Middle frontal gyrus (tissue), 1 donor: ENCODE data around the gene MXRA5.
"Not testable (repeated sequence)": the region's sequence is repeated elsewhere in the genome, so short reads cannot be mapped to it uniquely, and the experiment has no call there.

Source experiments
- DNase-seq: peaks from one replicate; pipeline ENCODE4 v3.0.0-alpha.2; 2015; ENCODE audit warnings: low spot score; ENCODE audit errors: extremely low spot score

MXRA5 gene

GRCh38 chrX:3346501-3347259 is at the start of gene MXRA5:
MXRA5 (minus strand) TSS chrX:3346652; CDS start chrX:3343833, 2,819 bp downstream.
- no peak for DNase-seq

- DNase-seq = no peak
Observed at GRCh38 chrX:3393581-3394111, 47.2 kb upstream of the MXRA5 start.

DNA sequence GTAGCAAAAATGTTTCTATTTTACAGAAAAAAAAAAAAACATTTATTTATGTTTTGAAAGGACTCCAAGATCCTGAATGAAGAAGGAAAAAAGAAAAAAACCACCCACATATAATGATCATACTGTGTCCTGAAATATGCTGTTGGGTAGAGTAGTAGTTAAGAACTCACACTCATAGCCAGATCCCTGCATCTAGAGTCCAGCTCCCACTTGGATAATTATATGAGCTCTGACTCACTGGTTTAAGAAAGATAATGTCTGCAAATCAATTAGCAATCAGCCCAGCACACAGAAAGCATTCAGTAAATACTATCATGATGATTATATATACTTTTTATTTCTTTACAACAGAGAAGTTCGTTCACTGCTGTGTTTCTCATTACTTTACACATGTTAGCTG is 46.7 kb upstream of the MXRA5 start:
- DNase-seq = no peak

DNA sequence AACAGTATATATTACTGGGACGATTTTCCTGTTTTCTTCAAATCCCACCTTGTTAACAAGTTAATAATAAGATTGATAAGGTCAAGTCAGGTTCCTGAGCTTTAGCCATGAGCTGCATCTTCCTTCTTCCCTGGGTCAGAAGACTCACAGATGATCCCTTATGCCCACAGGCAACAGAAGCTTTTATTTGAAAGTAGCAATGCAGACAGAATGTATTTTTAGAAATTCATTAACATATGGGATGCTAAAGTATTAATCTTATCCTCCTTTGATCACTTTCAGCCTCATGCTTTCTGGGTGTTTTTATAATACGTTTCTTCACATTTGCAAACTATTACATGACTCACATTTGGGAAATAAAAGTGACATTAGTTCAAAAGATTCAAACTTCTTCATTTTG is 42.0 kb upstream of the MXRA5 start:
- no peak for DNase-seq

DNA sequence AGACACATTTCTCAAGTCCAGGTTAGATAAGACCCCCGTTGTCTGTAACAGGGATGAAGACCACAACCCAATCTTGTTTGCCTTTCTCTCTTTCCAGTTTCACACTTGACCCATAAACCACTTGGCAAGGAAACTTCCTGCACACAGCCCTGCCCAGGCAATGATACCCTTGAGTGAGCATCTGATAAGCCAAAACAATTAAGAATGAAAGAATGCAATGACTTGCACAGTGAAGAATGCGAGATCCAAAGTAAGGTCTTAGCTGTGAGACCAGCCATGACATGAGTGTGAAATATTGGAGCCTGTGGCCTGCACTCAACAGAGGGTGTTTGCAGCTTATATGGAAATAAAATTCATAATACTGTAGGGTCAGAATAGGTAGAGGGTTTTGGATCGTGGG is 37.9 kb upstream of the MXRA5 start:
- DNase-seq = no peak

GRCh38 chrX:3380603-3381002 is 34.2 kb upstream of the MXRA5 start:
- DNase-seq = no peak

DNA sequence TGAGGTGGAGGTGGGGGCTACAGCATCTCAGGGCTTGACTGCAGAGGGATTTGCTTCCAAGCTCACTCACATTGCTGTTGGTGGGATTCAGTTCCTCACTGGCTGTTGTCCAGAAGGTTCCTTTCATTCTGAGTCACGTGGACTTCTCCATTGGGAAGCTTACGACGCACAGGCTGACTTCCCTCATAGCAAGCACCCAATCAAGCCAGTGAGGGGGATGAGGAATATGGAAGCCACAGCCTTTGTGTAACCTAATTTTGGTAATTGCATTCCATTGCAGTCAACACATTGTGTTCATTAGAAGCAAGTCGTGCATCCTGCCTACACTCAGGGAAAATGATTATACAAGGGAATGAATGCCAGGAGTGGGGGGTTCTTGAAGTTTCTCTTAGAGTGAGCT is 32.7 kb upstream of the MXRA5 start:
- no peak for DNase-seq

- DNase-seq = no peak
Observed at GRCh38 chrX:3378156-3378555, 31.7 kb upstream of the MXRA5 start.

GRCh38 chrX:3377560-3377959 is 31.1 kb upstream of the MXRA5 start:
- no peak for DNase-seq

DNA sequence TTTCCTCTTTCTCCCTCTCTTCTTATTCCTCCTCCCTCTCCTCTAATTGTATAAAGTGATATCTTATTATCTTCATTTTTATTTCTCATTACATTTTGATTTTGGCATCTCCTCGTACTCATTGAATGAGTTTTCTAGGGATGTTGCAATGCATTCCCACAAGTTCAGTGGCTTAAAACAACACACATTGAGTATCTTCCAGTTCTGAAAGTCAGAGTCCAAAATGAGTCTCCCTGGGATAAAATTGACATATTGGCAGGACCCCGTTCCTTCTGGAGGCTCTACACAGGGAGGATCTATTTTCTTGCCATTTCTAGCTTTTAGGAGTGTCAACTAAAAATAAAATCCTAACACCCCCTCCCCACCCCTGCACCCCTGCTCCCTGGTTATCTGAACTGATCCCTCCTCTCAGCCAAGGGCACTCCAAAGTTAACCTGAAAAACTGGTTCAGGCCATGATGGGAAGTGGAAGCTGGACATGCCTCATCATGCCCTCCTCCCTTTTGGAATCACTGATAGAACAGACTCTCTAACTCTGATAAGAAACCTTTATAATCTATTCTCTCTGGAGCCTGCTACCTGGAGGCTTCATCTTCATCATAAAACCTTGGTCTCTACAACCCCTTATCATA is 29.5 kb upstream of the MXRA5 start:
- not testable (repeated sequence) for DNase-seq

DNA sequence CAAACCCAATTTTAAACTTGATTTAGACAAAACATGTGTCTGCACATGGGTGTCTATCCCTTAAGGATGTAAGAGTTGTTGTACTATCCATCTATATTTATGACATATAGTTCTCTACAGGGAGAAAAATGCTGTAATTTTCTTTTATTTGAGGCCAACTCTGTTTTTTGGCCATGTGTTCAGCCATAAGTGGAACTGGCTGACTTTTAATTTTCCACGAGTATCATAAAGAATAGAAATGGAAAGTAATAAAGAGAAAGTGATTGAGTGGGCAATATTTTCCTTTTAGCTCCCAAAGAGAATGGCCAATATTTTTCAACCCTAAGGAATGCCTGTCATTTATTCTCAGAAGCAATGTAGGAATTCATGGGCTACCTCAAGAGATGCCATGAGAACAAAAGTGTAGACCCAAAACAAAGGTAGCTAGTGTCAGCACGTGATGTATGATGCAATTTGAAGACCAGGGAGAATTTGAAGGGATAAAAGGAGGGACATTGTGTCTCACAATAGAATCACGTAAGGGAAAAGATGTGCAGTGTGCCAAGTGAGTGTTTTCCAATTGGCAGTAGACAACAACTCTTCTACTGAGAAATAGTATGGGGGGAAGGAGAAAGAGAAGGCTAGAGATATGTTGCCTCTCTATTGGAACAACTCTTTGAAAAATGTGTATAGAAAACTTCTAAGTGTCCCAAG is 27.8 kb upstream of the MXRA5 start:
- DNase-seq = no peak

GRCh38 chrX:3371163-3371562 is 24.7 kb upstream of the MXRA5 start:
- DNase-seq = no peak

DNA sequence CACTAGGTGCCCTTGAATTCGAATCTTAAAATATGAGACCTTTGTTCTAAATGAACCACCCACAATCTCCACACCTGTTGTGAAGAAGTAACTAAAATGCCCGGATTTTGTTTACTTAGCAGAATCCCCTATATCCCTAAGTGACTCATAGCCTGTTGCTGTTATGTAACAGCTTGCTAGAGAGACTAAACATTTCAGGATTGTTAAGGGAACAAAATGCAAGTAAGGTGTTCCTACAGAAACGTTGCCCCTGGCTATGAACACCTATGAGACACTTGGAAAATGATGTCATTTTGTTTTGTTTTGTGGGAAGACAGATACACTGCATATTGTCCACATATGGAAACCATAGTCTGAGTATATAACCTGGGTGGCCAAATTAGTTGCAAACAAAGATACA is 24.2 kb upstream of the MXRA5 start:
- no peak for DNase-seq

DNA sequence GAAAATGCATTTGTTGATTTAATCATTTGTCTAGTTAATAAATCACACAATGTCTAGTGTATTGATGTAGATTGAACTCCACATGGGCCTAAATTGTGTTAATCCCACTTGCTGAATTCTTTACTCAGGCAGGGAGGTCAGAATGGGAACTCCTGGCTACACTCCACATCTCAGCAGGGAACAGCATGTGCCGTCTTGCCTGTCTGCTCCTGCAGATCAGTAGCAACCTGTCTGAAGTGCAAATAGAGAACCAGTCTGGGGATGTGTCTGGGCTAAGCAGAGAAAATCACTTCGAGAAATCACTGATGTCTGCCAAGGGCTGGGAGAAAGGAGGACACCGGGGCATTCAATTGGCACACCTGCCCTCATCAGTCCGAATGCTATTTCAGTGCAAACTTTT is 16.5 kb upstream of the MXRA5 start:
- no peak for DNase-seq

GRCh38 chrX:3360881-3361280 is 14.4 kb upstream of the MXRA5 start:
- DNase-seq = no peak

GRCh38 chrX:3352741-3353140 is 6.3 kb upstream of the MXRA5 start:
- DNase-seq = not testable (repeated sequence)

DNA sequence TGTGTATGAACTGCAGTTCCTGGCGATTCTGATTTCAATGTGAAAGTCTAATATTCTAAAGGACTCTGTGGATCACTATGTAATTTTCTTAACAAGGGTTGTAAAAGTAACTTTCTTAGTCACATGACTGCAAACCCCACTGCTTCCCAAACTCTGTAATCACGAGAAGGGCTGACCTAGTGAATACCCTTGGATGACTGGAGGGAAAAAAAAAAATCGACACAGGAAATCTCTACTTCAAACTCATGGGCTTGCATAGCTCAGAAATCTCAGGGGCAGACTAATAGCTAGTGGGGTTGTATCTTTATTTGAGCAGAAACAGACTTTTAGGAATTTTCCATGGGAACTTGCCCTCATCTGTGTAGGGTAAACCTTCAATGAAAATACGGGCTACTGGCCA is 4.8 kb upstream of the MXRA5 start:
- no peak for DNase-seq

DNA sequence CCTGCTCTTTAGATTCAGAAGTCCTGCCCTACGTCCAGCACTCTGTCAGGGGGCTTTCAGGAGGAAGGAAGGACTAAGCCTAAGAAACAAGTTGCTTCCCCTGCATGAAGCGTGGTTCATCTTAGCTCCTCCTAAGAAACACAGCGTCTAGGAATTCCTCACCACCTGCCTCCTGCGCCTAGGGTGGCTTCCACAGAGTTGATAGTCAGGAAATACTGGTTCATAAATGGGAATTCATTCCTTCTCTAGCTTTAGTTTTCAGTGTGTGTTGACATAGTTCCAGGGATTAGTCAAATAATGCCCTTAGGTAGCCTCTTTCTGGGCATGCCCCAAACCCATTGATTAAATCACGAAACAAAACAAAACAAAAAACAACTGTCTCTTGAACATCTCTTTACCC is 1.7 kb upstream of the MXRA5 start:
- DNase-seq = no peak

GRCh38 chrX:3345281-3346191 is 916 bp downstream of the MXRA5 start:
- DNase-seq = no peak

GRCh38 chrX:3343569-3343968 is 2.9 kb downstream of the MXRA5 start:
- not testable (repeated sequence) for DNase-seq

DNA sequence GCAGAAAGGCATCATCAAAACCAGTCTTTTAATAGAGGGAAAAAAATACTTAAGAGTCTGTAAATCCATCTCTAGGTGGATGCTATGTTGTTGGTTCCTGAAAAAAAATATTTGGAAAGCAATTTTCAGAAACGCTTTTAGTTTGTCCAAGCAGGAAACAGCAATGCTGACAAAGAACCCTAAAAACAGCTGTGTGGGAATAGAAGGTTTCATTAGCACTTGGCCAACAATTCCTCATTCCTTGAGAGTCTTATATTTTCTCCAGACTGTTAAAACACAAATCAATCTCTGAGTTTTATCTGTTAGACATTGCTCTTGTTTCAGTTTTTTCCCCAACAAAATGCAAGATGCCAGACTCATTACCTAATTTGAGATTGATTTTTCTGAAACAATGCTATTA is 6.4 kb downstream of the MXRA5 start:
- DNase-seq = no peak
